Heart right ventricle (tissue), 16 donors: ENCODE results near the gene KCNQ5. TPM values are rescaled to one million over a fixed set of nuclear protein-coding genes. Genes with fewer than 3 reads are reported as not detected.

ENCODE experiments used
- ATAC-seq, 8 donors: fragments of 200-7000 bp; cut with Tn5 transposase; one replicate each; pipeline ENCODE4 v1.9.1; 2020; ENCODE audit warnings: mild to moderate bottlenecking in 8 of 8, moderate library complexity in 8 of 8, moderate number of reproducible peaks in 1 of 8
- DNase-seq, 2 donors: peaks; one replicate each; pipeline ENCODE4 v3.0.0-alpha.2; 2020
- H3K27ac ChIP-seq, 10 donors: fragments of 200-600 bp; sonication (generic) in 2 of 10; one replicate each; pipeline versions ENCODE4 v1.5.0 to v1.8.0; 2020 to 2022; ENCODE audit warnings: mild to moderate bottlenecking in 3 of 10
- H3K27me3 ChIP-seq, 7 donors: fragments of 200-600 bp; one replicate each; pipeline ENCODE4 v1.8.0; 2021 to 2022; ENCODE audit warnings: mild to moderate bottlenecking in 2 of 7
- H3K36me3 ChIP-seq, 9 donors: fragments of 200-600 bp; sonication (generic) in 1 of 9; one replicate each; pipeline versions ENCODE4 v1.5.0 to v1.8.0; 2020 to 2022; ENCODE audit warnings: mild to moderate bottlenecking in 2 of 9
- H3K4me1 ChIP-seq, 9 donors: fragments of 200-600 bp; sonication (generic) in 1 of 9; one replicate each; pipeline versions ENCODE4 v1.5.0 to v1.8.0; 2020 to 2022; ENCODE audit warnings: mild to moderate bottlenecking in 4 of 9
- H3K4me3 ChIP-seq, 10 donors: fragments of 200-600 bp; sonication (generic) in 2 of 10; one replicate each; pipeline versions ENCODE4 v1.5.0 to v1.8.0; 2020 to 2022; ENCODE audit warnings: mild to moderate bottlenecking in 7 of 10, moderate library complexity in 2 of 10
- H3K9me3 ChIP-seq, 11 donors: fragments of 200-600 bp in 10 of 11; sonication (generic) in 2 of 11; one replicate each; pipeline versions ENCODE4 v1.5.0 to v1.8.0; 2013 to 2022; ENCODE audit warnings: mild to moderate bottlenecking in 2 of 11, control low read depth in 1 of 11, moderate library complexity in 1 of 11
- CTCF ChIP-seq, 9 donors: fragments of 200-600 bp; sonication (generic) in 2 of 9; IDR thresholded peaks; one replicate each; pipeline versions ENCODE4 v1.5.0 to v1.8.0; 2021 to 2022; ENCODE audit warnings: antibody characterized with exemption in 9 of 9, mild to moderate bottlenecking in 5 of 9, moderate library complexity in 1 of 9
- WGBS, 2 donors: extraction: QIAGEN DNeasy Blood & Tissue Kit; methylation state at CpG; one replicate each; pipeline ENCODE4 v1.1.7; 2013; ENCODE audit warnings: inconsistent platforms in 1 of 2; 5-methylcytosine and 5-hydroxymethylcytosine counted together
- intact Hi-C, 10 donors: fragments of 100-400 bp; cut with DNase I; formaldehyde crosslinking; loops; one replicate each; pipeline versions ENCODE4 v1.11.1 to v1.14.2; 2022
- polyA plus RNA-seq, 2 donors: library from polyadenylated mRNA; stranded (reverse); fragments of 200-250 nt; gene quantifications; one replicate each; pipeline ENCODE4 v1.2.3, GENCODE V29; 2013
- total RNA-seq, 10 donors: library from RNA; stranded (reverse); fragmentation: NEBNext Ultra II Directional in 3 of 10; extraction: Animal tissue kit (Norgen Biotek cat#: 25700) in 3 of 10; gene quantifications; one replicate each; pipeline versions ENCODE4 v1.2.1 to v1.2.4, GENCODE V29; 2021 to 2023
- donor health status: Arrhythmogenic right ventricular cardiomyopathy.
- donor health status: ischemic (EF 13 %, LVEDD 7.1; RV severe dilation, severe dysfunction).
- donor health status: healthy with polysubstance abuse.
- donor health status: DM: no; HTN: yes; CAD: no.
- donor health status: DM: no; HTN: no; CAD: no.
- donor health status: ischemic (EF 25% LVEDD 6.9; RV normal size, moderate dysfunction).
- donor health status: ischemic (EF 25% LVEDD 5.7; RV mildly dilated, moderate dysfunction).
- donor health status: healthy.
- donor health status: DM: yes; HTN: yes; CAD: no.
- donor health status: Ischemic cardiomyopathy.
- donor health status: ischemic (EF 35%, LVEDD 5.7; RV mildly dilated, moderate dysfunction).
- donor health status: nonischemic (EF 11% LVEDD 7.7; RV severe dilation, severe dysfunction).
- donor health status: DM: yes; HTN: yes; CAD: no.
- donor health status: PGD.
- donor health status: ischemic (EF 29% LVEDD 5.4; RV normal size, mild dysfunction).
- donor health status: nonischemic (EF 23%, LVEDD 6.1; RV moderate dilation, normal function).

KCNQ5 gene
- total and polyA plus RNA-seq, 12 donors: under 0.01 to 0.15 (median 0.12) TPM; not detected in 9

GRCh38 chr6:72792692-72793091 lies 170.8 kb downstream of the KCNQ5 start:
- Histone ChIP-seq H3K27ac (no peak overlapping the region), H3K27me3 (no peaks in the 10 kb centered on the region), H3K9me3 (no peaks in the 10 kb centered on the region), H3K4me3 (no peak overlapping the region), H3K36me3 (no peaks in the 10 kb centered on the region), H3K4me1 (no peaks in the 10 kb centered on the region)
- DNase-seq: no peak
- 55 to 67% methylated on average over 1 of the region's 1 CpG for WGBS, 2 donors
- intact Hi-C loops: no loop called here
- ATAC-seq: no peak
- no peak for TF ChIP-seq CTCF (IDR thresholded peaks at IDR 0.05)

- Histone ChIP-seq H3K27ac (no peak overlapping the region), H3K4me3 (no peak overlapping the region), H3K27me3 (no peaks in the 10 kb centered on the region), H3K9me3 (no peaks in the 10 kb centered on the region), H3K36me3 (no peaks in the 10 kb centered on the region), H3K4me1 (no peaks in the 10 kb centered on the region)
- DNase-seq: no peak
- intact Hi-C loops: no loop called here
- no peak for ATAC-seq
- TF ChIP-seq CTCF (IDR thresholded peaks at IDR 0.05): no peak
- 76 to 82% methylated on average over 10 of the region's 10 CpGs for WGBS, 2 donors
Measured at GRCh38 chr6:72793641-72794395, 172.0 kb downstream of the KCNQ5 start.

- no peak for TF ChIP-seq CTCF (IDR thresholded peaks at IDR 0.05)
- no peak overlapping the region for H3K27ac ChIP-seq
- no peaks in the 10 kb centered on the region for H3K36me3 ChIP-seq
- H3K4me1 ChIP-seq: no peaks in the 10 kb centered on the region
- no peak overlapping the region for H3K4me3 ChIP-seq
- no peak for DNase-seq
- intact Hi-C loops: no loop called here
- no peaks in the 10 kb centered on the region for H3K9me3 ChIP-seq
- ATAC-seq: no peak
- no peaks in the 10 kb centered on the region for H3K27me3 ChIP-seq
- 73 to 86% methylated on average over 2 of the region's 2 CpGs for WGBS, 2 donors
Measured at GRCh38 chr6:72798196-72798595, 176.3 kb downstream of the KCNQ5 start.

- DNase-seq: no peak
- TF ChIP-seq CTCF (IDR thresholded peaks at IDR 0.05): no peak
- no peaks in the 10 kb centered on the region for H3K27me3 ChIP-seq
- ATAC-seq: no peak
- no peaks in the 10 kb centered on the region for H3K4me1 ChIP-seq
- H3K9me3 ChIP-seq: no peaks in the 10 kb centered on the region
- WGBS, 2 donors: 40 to 45% methylated on average over 4 of the region's 4 CpGs
- H3K27ac ChIP-seq: no peak overlapping the region
- no peaks in the 10 kb centered on the region for H3K36me3 ChIP-seq
- intact Hi-C loops: no loop called here
- no peak overlapping the region for H3K4me3 ChIP-seq
Measured at GRCh38 chr6:72809746-72810379, 188.0 kb downstream of the KCNQ5 start.
